Neural progenitor cell (in vitro differentiated cells): ENCODE results near the gene PROX2.

Experiments used
- EZH2phosphoT487 ChIP-seq: fragments of 200-600 bp; sonication (generic); IDR thresholded peaks from 2 replicates; pipeline ENCODE4 v1.6.1; 2017; ENCODE audit warnings: antibody characterized with exemption
- TF ChIP-seq, protein P1 (sequence below): fragments of 200-600 bp; sonication (generic); IDR thresholded peaks from 2 replicates; pipeline ENCODE4 v1.5.1; 2017; ENCODE audit warnings: antibody characterized with exemption, mild to moderate bottlenecking

GRCh38 chr14:74882103-74882920 lies 6.4 kb upstream of the PROX2 start:
- TF ChIP-seq EZH2phosphoT487 = no peak
- TF ChIP-seq, protein P1, sequence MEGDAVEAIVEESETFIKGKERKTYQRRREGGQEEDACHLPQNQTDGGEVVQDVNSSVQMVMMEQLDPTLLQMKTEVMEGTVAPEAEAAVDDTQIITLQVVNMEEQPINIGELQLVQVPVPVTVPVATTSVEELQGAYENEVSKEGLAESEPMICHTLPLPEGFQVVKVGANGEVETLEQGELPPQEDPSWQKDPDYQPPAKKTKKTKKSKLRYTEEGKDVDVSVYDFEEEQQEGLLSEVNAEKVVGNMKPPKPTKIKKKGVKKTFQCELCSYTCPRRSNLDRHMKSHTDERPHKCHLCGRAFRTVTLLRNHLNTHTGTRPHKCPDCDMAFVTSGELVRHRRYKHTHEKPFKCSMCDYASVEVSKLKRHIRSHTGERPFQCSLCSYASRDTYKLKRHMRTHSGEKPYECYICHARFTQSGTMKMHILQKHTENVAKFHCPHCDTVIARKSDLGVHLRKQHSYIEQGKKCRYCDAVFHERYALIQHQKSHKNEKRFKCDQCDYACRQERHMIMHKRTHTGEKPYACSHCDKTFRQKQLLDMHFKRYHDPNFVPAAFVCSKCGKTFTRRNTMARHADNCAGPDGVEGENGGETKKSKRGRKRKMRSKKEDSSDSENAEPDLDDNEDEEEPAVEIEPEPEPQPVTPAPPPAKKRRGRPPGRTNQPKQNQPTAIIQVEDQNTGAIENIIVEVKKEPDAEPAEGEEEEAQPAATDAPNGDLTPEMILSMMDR = no peak
